Measurements from ENCODE around the gene IL22RA2.

DNA sequence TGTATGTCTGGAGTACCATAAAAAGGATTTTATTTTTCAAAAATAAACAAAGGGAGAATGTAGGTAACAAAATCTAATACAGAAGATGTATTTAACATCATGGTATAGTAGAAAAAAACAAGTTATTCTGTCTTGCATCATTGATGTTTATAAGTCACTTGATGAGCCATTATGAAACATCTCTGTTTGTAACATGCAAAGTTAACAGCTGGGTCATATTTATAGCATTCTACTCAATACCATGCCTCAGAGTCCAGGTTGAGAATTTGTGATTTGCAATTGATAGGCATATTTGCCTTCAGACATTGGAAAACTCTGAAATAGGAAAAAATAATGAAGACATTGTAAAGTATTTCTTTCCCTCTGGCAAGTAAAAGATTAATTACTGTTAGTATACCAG is 76.4 kb downstream of the IL22RA2 start:
- TF ChIP-seq, protein P1, sequence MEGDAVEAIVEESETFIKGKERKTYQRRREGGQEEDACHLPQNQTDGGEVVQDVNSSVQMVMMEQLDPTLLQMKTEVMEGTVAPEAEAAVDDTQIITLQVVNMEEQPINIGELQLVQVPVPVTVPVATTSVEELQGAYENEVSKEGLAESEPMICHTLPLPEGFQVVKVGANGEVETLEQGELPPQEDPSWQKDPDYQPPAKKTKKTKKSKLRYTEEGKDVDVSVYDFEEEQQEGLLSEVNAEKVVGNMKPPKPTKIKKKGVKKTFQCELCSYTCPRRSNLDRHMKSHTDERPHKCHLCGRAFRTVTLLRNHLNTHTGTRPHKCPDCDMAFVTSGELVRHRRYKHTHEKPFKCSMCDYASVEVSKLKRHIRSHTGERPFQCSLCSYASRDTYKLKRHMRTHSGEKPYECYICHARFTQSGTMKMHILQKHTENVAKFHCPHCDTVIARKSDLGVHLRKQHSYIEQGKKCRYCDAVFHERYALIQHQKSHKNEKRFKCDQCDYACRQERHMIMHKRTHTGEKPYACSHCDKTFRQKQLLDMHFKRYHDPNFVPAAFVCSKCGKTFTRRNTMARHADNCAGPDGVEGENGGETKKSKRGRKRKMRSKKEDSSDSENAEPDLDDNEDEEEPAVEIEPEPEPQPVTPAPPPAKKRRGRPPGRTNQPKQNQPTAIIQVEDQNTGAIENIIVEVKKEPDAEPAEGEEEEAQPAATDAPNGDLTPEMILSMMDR (optimal IDR thresholded peaks at IDR 0.05 in 1 of 3, IDR thresholded peaks at IDR 0.05 in 1 of 3, conservative IDR thresholded peaks at IDR 0.05 in 1 of 3; ENCODE audit: extremely low read depth in 1 of 3, insufficient read depth in 2 of 3, low read length in 3 of 3), result no peak
- no peak for TF ChIP-seq EZH2 (IDR thresholded peaks at IDR 0.05; ENCODE audit: low read length)
